ENCODE data around the gene MYH10.

GRCh38 chr17:8502126-8502525 lies 128.4 kb downstream of the MYH10 start:
- TF ChIP-seq CTCF (IDR thresholded peaks at IDR 0.05; ENCODE audit: low read length) (no peak), EZH2 (IDR thresholded peaks at IDR 0.05; ENCODE audit: borderline replicate concordance, low read length) (no peak)

All from OCI-LY1 (cell line).